Renal pelvis (tissue), 4 donors: ENCODE results near the gene CIROP. TPM values are rescaled to one million over a fixed set of nuclear protein-coding genes. Genes with fewer than 3 reads are reported as not detected.
"Not testable (repeated sequence)": the region's sequence is repeated elsewhere in the genome, so short reads cannot be mapped to it uniquely, and the experiment has no call there.

Experiments
- DNase-seq: peaks from one replicate; pipeline ENCODE4 v3.0.0-alpha.2; 2013
- polyA plus RNA-seq, 3 donors: library from polyadenylated mRNA; unstranded; fragments of 120-200 nt; gene quantifications; one replicate each; pipeline ENCODE4 v1.2.1, GENCODE V29; 2013; ENCODE audit not compliant: insufficient read length in 3 of 3

Gene CIROP
- polyA plus RNA-seq, 3 donors = 0.06 to 0.18 TPM; not detected in 1

- DNase-seq = no peak
Observed at GRCh38 chr14:23114669-23115038, 9.9 kb upstream of the CIROP start.

- no peak for DNase-seq
Observed at GRCh38 chr14:23114120-23114458, 9.3 kb upstream of the CIROP start.

- DNase-seq = peak; percentile 44
Observed at GRCh38 chr14:23113431-23114119, 8.8 kb upstream of the CIROP start.

- no peak for DNase-seq
Observed at GRCh38 chr14:23112359-23113178, 7.8 kb upstream of the CIROP start.

DNA sequence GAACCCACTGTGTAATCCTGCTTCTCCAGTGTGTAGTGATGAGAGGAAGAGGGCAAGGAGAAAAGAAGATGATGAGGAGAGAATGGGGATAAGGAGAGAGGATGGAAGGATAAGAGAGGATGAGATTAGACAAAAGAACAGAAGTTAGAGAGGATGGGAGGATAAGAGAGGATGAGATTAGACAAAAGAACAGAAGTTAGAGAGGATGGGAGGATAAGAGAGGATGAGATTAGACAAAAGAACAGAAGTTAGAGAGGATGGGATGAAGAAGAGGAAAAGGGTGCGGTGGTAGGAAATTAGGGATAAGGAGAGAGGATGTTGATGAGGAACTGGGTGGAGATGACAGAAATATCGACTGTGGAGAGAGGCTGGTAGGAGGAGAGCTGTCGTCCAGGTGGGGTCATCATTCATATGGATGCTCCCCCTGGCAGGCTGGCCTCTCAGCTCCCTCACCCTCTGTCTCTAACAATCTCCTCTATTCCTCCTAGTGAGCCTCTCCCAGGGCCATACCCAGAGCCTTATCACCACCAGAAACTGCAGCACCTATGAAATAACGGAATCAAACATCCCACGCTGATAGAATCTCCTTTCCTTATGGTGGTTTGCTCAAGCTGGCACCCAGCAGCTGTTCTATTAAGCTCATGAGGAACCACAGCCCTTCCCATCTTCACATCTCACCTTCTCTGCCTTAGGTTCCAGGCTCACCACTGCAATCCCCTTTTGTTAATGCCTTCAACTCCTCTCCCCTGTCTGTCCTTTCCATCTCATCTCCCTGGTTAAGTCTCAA lies 6.0 kb upstream of the CIROP start:
- DNase-seq = no peak

- no peak for DNase-seq
Observed at GRCh38 chr14:23109769-23110168, 5.0 kb upstream of the CIROP start.

DNA sequence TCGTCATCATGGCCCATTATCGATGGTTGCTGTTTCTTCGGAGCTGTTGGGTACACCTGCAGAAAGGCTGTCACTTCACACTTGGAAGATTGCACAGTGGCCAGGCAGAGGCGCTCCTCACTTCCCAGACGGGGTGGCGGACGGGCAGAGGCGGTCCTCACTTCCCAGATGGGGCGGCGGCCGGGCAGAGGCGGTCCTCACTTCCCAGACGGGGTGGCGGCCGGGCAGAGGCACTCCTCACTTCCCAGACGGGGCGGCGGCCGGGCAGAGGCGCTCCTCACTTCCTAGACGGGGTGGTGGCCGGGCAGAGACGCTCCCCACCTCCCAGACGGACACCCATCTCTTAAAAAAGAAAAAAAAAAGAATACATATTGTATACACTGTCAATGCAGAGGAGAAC lies 3.4 kb upstream of the CIROP start:
- DNase-seq = not testable (repeated sequence)

DNA sequence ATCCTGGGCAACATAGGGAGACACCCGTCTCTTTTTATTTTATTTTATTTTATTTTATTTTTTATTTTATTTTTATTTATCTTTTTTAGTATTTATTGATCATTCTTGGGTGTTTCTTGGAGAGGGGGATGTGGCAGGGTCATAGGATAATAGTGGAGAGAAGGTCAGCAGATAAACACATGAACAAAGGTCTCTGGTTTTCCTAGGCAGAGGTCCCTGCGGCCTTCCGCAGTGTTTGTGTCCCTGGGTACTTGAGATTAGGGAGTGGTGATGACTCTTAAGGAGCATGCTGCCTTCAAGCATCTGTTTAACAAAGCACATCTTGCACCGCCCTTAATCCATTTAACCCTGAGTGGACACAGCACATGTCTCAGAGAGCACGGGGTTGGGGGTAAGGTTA lies 2.8 kb upstream of the CIROP start:
- not testable (repeated sequence) for DNase-seq

DNA sequence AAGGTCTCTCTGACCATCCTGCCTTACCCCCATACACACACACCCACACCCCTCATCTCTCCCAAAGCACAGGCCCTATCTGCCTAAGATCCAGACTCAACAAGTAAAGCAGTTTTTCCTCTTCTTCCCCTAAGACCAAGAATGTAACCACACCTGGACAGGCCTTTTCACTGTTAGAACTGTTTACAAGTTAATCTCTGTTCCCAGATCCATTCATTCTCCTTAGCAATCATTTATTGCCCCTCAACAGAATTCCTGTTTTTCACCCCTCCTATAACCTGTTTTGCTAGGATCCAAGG lies 1.9 kb upstream of the CIROP start:
- DNase-seq = no peak

DNA sequence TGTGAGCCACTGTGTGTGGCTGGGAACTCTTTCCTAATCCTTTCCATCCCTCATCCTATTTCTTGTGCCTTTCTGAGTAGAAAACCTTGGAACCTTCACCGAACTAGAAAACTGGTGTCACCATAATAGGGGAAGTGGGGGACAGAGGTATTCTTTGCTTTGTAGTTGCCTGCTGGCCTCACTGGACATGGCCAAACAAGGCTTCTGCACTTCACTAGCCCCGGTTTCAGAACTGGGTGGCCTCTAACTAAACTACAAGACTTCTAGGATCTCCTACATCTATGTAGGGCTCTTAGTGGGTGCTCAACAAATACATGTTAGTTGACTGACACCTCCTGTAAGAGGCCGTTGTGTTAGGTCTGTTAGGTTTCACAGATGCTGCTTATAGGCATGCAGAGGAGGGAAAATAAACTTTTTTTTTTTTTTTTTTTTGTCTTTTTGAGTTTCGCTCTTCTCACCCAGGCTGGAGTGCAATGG lies 597 bp upstream of the CIROP start:
- DNase-seq = no peak

- DNase-seq = no peak
Observed at GRCh38 chr14:23104070-23104590, 659 bp downstream of the CIROP start.

DNA sequence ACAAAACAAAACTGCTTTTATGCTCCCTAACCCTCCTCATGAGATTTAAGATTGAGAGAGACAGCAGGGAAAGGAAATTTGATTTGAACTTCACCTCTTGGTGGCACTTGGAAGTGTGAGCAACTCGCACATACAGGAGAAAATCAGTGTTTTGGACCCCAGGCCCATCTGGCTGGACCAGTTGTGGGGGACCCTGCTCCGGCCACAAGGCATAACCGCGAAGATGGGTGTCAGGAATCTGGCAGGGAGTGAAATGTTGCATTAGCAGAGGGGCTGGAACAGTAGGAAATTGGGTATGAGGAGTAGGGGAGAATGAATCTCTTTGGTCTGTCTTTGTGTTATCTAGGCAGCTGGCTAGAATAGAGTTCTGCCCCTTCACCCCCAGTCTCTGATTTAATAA lies 1.2 kb downstream of the CIROP start:
- no peak for DNase-seq

- no peak for DNase-seq
Observed at GRCh38 chr14:23102801-23103200, 2.0 kb downstream of the CIROP start.

DNA sequence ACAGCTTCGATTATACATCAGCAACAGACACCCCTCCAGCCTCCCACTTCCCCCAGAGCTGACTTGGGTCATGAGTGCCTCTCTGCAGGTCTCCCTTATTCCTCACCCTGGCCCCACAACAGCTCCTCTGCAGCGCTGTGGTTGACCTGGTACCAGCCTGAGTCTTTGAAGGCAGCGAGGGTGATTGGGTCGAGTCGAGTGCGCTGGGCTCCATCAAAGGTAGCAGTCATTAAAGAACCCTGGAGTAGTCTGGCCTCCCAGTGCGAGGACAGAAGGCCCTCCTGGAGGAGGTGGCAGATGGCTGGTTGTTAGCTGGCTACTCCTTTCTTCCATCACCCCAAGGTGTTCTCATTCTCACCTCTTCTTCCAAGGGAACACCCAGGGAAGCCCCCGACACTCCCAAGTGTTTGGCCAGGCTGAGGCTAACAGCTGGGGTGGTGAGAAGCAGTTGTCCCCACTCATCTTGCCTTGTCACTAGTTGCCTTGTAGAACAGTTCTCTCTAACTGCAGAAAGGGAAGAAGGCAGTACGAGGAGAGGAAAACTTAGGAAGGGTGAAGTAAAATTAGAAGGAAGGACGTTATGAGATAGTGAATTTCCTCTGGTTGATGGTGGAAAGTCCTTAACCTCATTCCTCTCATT lies 2.7 kb downstream of the CIROP start:
- no peak for DNase-seq

DNA sequence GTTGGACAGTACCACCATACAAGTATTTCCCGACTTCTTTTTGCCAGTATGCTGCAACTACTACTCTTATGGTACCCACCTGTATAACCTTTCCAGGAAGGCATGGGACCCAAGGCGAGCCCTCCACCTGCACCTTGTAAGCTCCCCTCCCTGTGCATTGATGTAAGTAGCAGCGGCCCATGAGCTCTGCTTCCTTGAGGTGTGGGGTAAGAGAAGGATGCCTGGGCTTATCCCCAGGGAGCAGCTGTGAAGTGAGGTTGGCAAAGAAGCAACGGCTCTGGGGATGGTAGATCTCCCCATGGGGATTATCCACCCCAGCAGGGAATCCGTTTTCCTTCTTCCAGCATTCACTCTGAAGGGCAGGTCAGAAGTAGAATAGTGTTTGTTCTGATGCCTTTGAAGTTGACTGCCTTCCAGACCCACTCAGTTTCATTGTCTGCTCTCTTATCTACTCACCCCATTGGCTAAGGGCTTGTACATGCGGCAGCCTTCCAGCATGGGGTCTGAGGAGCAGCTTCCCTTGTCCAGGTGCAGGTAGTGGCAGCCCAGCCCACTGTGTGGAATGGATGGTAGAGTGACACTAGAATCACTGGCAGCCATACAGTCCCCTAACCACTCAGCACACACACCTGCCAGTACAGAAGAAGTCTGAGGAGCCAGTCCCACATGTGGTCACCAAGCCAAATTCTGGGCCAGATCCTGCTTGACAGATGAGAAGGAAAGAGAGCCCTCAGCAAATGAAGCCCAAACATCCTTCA lies 3.4 kb downstream of the CIROP start:
- no peak for DNase-seq

DNA sequence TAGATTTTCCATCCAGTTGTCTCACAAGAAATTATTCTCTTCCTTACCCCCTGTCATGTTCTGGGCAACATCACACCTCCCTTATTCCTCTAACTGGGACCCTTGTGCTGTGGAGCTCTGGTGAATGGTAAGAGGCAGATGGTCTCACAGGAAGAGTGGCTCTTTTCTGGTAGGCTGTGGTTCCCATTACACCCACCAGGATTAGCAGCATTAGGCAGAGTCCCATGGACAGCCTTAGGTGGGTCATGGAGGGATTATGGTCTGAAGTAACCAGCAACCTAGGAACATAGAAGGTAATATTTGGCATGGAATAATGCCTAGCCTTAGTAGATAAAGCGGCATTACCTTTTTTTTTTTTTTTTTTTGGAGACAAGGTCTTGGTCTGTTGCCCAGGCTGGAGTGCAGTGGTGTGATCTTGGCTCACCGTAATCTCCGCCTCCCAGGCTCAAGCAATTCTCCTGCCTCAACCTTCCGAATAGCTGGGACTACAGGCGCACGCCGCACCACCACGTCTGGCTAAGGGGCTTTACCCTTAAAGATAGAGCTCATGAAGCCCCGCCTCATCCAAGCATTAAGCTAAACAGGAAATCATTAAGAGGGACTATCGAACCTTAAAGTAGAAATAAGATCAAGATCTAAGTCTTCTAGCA lies 5.5 kb downstream of the CIROP start:
- no peak for DNase-seq

- DNase-seq = no peak
Observed at GRCh38 chr14:23097786-23098185, 7.0 kb downstream of the CIROP start.

GRCh38 chr14:23095196-23096108 lies 9.3 kb downstream of the CIROP start, which contains the start of gene C14orf119:
Gene C14orf119 (plus strand): TSS chr14:23095505. CDS start chr14:23097659, 2,154 bp downstream.
- DNase-seq = peak; percentile 100

- peak; percentile 90 for DNase-seq
Observed at GRCh38 chr14:23094666-23095195, 10.1 kb downstream of the CIROP start, which contains the start of gene ACIN1. Gene ACIN1 (minus strand): TSS chr14:23095136. CDS start chr14:23095112, 24 bp downstream.
